ENCODE measurements around the gene RBM15.

DNA sequence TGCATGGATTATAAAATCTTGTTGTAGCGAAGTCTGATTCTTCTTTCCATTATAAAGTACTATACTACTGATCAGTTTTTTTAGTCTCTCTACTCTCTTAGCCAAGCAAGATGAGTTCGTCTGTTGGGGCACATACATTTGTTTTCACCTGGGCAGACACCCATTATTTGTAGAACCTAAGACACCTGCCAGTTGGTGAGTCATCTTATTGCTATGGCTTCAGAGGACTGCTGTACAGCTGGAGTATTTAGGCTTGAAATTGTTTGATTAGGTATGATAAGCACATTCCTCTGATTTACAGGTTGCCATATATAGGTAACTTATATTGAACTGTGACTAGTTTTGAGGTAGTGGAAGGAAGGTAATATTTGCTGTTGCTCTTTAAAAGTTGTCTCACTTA is 17.2 kb downstream of the RBM15 start:
- TF ChIP-seq, protein P1, sequence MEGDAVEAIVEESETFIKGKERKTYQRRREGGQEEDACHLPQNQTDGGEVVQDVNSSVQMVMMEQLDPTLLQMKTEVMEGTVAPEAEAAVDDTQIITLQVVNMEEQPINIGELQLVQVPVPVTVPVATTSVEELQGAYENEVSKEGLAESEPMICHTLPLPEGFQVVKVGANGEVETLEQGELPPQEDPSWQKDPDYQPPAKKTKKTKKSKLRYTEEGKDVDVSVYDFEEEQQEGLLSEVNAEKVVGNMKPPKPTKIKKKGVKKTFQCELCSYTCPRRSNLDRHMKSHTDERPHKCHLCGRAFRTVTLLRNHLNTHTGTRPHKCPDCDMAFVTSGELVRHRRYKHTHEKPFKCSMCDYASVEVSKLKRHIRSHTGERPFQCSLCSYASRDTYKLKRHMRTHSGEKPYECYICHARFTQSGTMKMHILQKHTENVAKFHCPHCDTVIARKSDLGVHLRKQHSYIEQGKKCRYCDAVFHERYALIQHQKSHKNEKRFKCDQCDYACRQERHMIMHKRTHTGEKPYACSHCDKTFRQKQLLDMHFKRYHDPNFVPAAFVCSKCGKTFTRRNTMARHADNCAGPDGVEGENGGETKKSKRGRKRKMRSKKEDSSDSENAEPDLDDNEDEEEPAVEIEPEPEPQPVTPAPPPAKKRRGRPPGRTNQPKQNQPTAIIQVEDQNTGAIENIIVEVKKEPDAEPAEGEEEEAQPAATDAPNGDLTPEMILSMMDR (tag by site-specific recombination; IDR thresholded peaks at IDR 0.05) = no peak
- TF ChIP-seq ZBTB20 (tag by site-specific recombination; IDR thresholded peaks at IDR 0.05) (no peak), ZNF473 (tag by site-specific recombination; IDR thresholded peaks at IDR 0.05) (no peak), ZNF624 (tag by site-specific recombination; IDR thresholded peaks at IDR 0.05) (no peak), ZNF707 (tag by site-specific recombination; IDR thresholded peaks at IDR 0.05) (no peak)

Data from HEK293 (cell line).